Keratinocyte (primary cell): Measurements from ENCODE around the gene FBXW2. TPM values are rescaled to one million over a fixed set of nuclear protein-coding genes. Genes with fewer than 3 reads are reported as not detected.

Experiments
- DNase-seq: peaks from one replicate; pipeline ENCODE4 v3.0.0-alpha.2; 2011; ENCODE audit warnings: low read depth, missing footprints, low spot score
- FAIRE-seq: peaks from 2 replicates; lab custom pipeline; 2011; peaks lifted over from hg19 to GRCh38; lab: Jason Lieb, UNC
- H2AFZ ChIP-seq: 2 replicates; pipeline ENCODE4 v1.6.0; 2012; ENCODE audit warnings: low read length, control low read depth, inconsistent platforms; ENCODE audit not compliant: control insufficient read depth
- H3K27ac ChIP-seq: 2 replicates; pipeline ENCODE4 v1.5.1; 2011; ENCODE audit warnings: low read length; ENCODE audit not compliant: control insufficient read depth, insufficient read depth
- H3K27me3 ChIP-seq: 3 replicates; pipeline ENCODE4 v1.6.0; 2011; ENCODE audit warnings: low read length; ENCODE audit not compliant: control insufficient read depth, insufficient read depth; ENCODE audit errors: extremely low read depth
- H3K36me3 ChIP-seq, 2 experiments: 2 replicates in 1 of 2; 3 replicates in 1 of 2; pipeline ENCODE4 v1.5.1; 2011; ENCODE audit warnings: low read length in 2 of 2, mild to moderate bottlenecking in 1 of 2; ENCODE audit not compliant: control insufficient read depth in 2 of 2, insufficient read depth in 2 of 2; ENCODE audit errors: extremely low read depth in 1 of 2
- H3K4me1 ChIP-seq: 3 replicates; pipeline ENCODE4 v1.5.1; 2011; ENCODE audit warnings: low read length; ENCODE audit not compliant: control insufficient read depth, insufficient read depth; ENCODE audit errors: extremely low read depth
- H3K4me2 ChIP-seq: 3 replicates; pipeline ENCODE4 v1.6.0; 2011; ENCODE audit warnings: low read depth, low read length; ENCODE audit not compliant: control insufficient read depth, insufficient read depth; ENCODE audit errors: extremely low read depth
- H3K4me3 ChIP-seq, 3 experiments: fragments of 200-600 bp in 1 of 3; sonication (generic) in 1 of 3; 2 replicates in 2 of 3; 3 replicates in 1 of 3; pipeline ENCODE4 v1.5.1; 2011 to 2016; ENCODE audit warnings: low read length in 3 of 3, mild to moderate bottlenecking in 3 of 3, control low read depth in 2 of 3, inconsistent platforms in 1 of 3, low read depth in 1 of 3, mixed read lengths in 1 of 3, mixed run types in 1 of 3, moderate library complexity in 1 of 3; ENCODE audit not compliant: control insufficient read depth in 2 of 3, insufficient read depth in 2 of 3; ENCODE audit errors: extremely low read depth in 1 of 3
- H3K79me2 ChIP-seq: 2 replicates; pipeline ENCODE4 v1.6.0; 2012; ENCODE audit warnings: low read length; ENCODE audit not compliant: control insufficient read depth, insufficient read depth
- H3K9ac ChIP-seq: 3 replicates; pipeline ENCODE4 v1.6.0; 2011; ENCODE audit warnings: low read length; ENCODE audit not compliant: control insufficient read depth, insufficient read depth; ENCODE audit errors: extremely low read depth
- H3K9me1 ChIP-seq: 3 replicates; pipeline ENCODE4 v1.6.0; 2011; ENCODE audit warnings: low read length; ENCODE audit not compliant: control insufficient read depth, insufficient read depth; ENCODE audit errors: extremely low read depth
- H3K9me3 ChIP-seq: 2 replicates; pipeline ENCODE4 v1.5.1; 2012; ENCODE audit warnings: low read depth, low read length; ENCODE audit not compliant: control insufficient read depth
- H4K20me1 ChIP-seq: 3 replicates; pipeline ENCODE4 v1.6.0; 2011; ENCODE audit warnings: low read length; ENCODE audit not compliant: control insufficient read depth, insufficient read depth; ENCODE audit errors: extremely low read depth
- CTCF ChIP-seq, 3 experiments: IDR thresholded peaks in 1 of 3; conservative IDR thresholded peaks in 1 of 3; optimal IDR thresholded peaks in 1 of 3; 2 replicates in 2 of 3; 3 replicates in 1 of 3; pipeline versions ENCODE3 to v1.5.1; 2011; ENCODE audit warnings: low read length in 3 of 3, mild to moderate bottlenecking in 3 of 3, moderate library complexity in 2 of 3, control low read depth in 1 of 3, inconsistent platforms in 1 of 3; ENCODE audit not compliant: insufficient read depth in 2 of 3; ENCODE audit errors: extremely low read depth in 1 of 3
- EZH2 ChIP-seq: IDR thresholded peaks from one replicate; pipeline ENCODE4 v1.6.1; 2012; ENCODE audit warnings: inconsistent platforms, mild to moderate bottlenecking, low read length, moderate library complexity
- dilution Hi-C: fragments of 300-500 bp; cut with MboI; formaldehyde crosslinking; loops from one replicate; pipeline ENCODE4 v1.7.0; 2020; ENCODE audit warnings: low sequenced_read_pairs; ENCODE audit not compliant: extremely low pct_ligation_motif_present
- polyA plus RNA-seq, 5 experiments: library from polyadenylated mRNA; depleted of rRNA in 3 of 5; stranded (reverse) in 3 of 5; stranded (forward) in 1 of 5; unstranded in 1 of 5; fragments of >200 nt; gene quantifications; 1 replicate in 1 of 5; 2 replicates in 3 of 5; 3 replicates in 1 of 5; pipeline versions ENCODE4 v1.2.1 to v1.2.3, GENCODE V29; 2011 to 2012; ENCODE audit warnings: missing spikeins in 2 of 5, low read depth in 1 of 5, low replicate concordance in 1 of 5

Gene FBXW2
- polyA plus RNA-seq, 1 donor (not counting 4 experiments of a cell fraction or from before 2014, with no cell fraction given), result 68.3 TPM

GRCh38 chr9:120742951-120743416 lies 50.2 kb downstream of the FBXW2 start:
- Histone ChIP-seq H3K36me3 (no peaks in the 10 kb centered on the region), H3K27me3 (no peaks in the 10 kb centered on the region), H3K79me2 (no peaks in the 10 kb centered on the region), H3K9me3 (no peaks in the 10 kb centered on the region), H2AFZ (no peak overlapping the region), H3K9me1 (no peaks in the 10 kb centered on the region), H3K9ac (no peak overlapping the region), H3K4me3 (no peak overlapping the region), H4K20me1 (no peaks in the 10 kb centered on the region), H3K4me2 (no peak overlapping the region), H3K27ac (no peak overlapping the region), H3K4me1 (peaks cover 3% of the 10 kb centered on the region)
- dilution Hi-C loops, result no loop called here
- FAIRE-seq, result peak; percentile 9
- DNase-seq, result no peak
- TF ChIP-seq CTCF (optimal IDR thresholded peaks at IDR 0.05 in 1 of 3, IDR thresholded peaks at IDR 0.05 in 1 of 3, conservative IDR thresholded peaks at IDR 0.05 in 1 of 3; ENCODE audit: extremely low read depth in 1 of 3, insufficient read depth in 2 of 3, low read length in 3 of 3) (peak; percentile 62 to 85 (median 83)), EZH2 (no peak)

- Histone ChIP-seq H3K9me3 (no peaks in the 10 kb centered on the region), H3K36me3 (no peaks in the 10 kb centered on the region), H3K4me2 (no peak overlapping the region), H3K9ac (no peak overlapping the region), H3K27me3 (no peaks in the 10 kb centered on the region), H4K20me1 (no peaks in the 10 kb centered on the region), H3K9me1 (no peaks in the 10 kb centered on the region), H2AFZ (peak overlapping the region; percentile 40), H3K4me3 (no peak overlapping the region), H3K27ac (no peak overlapping the region), H3K4me1 (peaks cover 3% of the 10 kb centered on the region), H3K79me2 (no peaks in the 10 kb centered on the region)
- DNase-seq (no peak), FAIRE-seq (no peak)
- no peak for TF ChIP-seq CTCF (optimal IDR thresholded peaks at IDR 0.05 in 1 of 3, IDR thresholded peaks at IDR 0.05 in 1 of 3, conservative IDR thresholded peaks at IDR 0.05 in 1 of 3; ENCODE audit: extremely low read depth in 1 of 3, insufficient read depth in 2 of 3, low read length in 3 of 3)
- TF ChIP-seq EZH2, result no peak
- dilution Hi-C loops, result no loop called here
Measured at GRCh38 chr9:120741701-120742100, 51.5 kb downstream of the FBXW2 start.
